Sigmoid colon (tissue), 4 donors: Measurements from ENCODE around the gene KIAA0232.

ENCODE experiments used
- CTCF ChIP-seq, 4 experiments: fragments of 450-650 bp in 3 of 4; fragments of 200-600 bp in 1 of 4; IDR thresholded peaks; one replicate each; pipeline ENCODE4 v1.5.1; 2016 to 2019; ENCODE audit warnings: antibody characterized with exemption in 4 of 4, mild to moderate bottlenecking in 3 of 4, moderate library complexity in 2 of 4
- EP300 ChIP-seq, 4 donors: sonication (generic); formaldehyde crosslinking; IDR thresholded peaks; one replicate each; pipeline ENCODE4 v1.6.1; 2017; ENCODE audit warnings: antibody characterized with exemption in 4 of 4

- TF ChIP-seq CTCF (IDR thresholded peaks at IDR 0.05) (no peak), EP300 (IDR thresholded peaks at IDR 0.05) (no peak)
Observed at GRCh38 chr4:6894528-6895498, 112.3 kb downstream of the KIAA0232 start.
